GM12878 (cell line): Measurements from ENCODE around the gene UBE2J2. TPM values are rescaled to one million over a fixed set of nuclear protein-coding genes. Genes with fewer than 3 reads are reported as not detected.

Source experiments
- ATAC-seq: fragments of 200-7000 bp; cut with Tn5 transposase; 3 replicates; pipeline ENCODE4 v1.9.1; 2020; ENCODE audit warnings: mild to moderate bottlenecking, moderate library complexity
- BruUV-seq: library from RNA; stranded (reverse); fragments of 400-500 nt; replicated peaks from 2 replicates; lab custom pipeline; 2021; lab: Mats Ljungman, UMichigan
- CTCF ChIA-PET: fragments of 300-600 bp; sonication (Branson Sonifier 250); formaldehyde crosslinking; extraction: SDS; loops from one replicate; lab custom pipeline; 2021; ENCODE audit warnings: inconsistent platforms; lab: Yijun Ruan, JAX
- POLR2A ChIA-PET: fragments of 350-600 bp; formaldehyde crosslinking; extraction: SDS; loops from one replicate; lab custom pipeline; 2021; ENCODE audit warnings: inconsistent platforms; lab: Charles Lee
- RAD21 ChIA-PET: fragments of 300-600 bp; sonication (Branson Sonifier 250); formaldehyde crosslinking; loops from one replicate; lab custom pipeline; 2023; ENCODE audit warnings: antibody characterized with exemption; ENCODE audit not compliant: unreplicated experiment; lab: Charles Lee
- SMC1A ChIA-PET: fragments of 300-600 bp; sonication (Branson Sonifier 250); formaldehyde crosslinking; loops from one replicate; lab custom pipeline; 2023; ENCODE audit not compliant: unreplicated experiment, uncharacterized antibody; lab: Charles Lee
- DNase-seq: peaks from one replicate; pipeline ENCODE4 v3.0.0-alpha.2; 2011; ENCODE audit warnings: low read depth, low spot score
- FAIRE-seq: peaks from 3 replicates; lab custom pipeline; 2011; peaks lifted over from hg19 to GRCh38; lab: Jason Lieb, UNC
- H2AFZ ChIP-seq: 2 replicates; pipeline ENCODE4 v1.6.0; 2011; ENCODE audit warnings: low read depth, low read length, control low read depth; ENCODE audit not compliant: control insufficient read depth
- H3K27ac ChIP-seq: 2 replicates; pipeline ENCODE4 v1.5.1; 2011; ENCODE audit warnings: control low read depth; ENCODE audit not compliant: control insufficient read depth, insufficient read depth
- H3K27me3 ChIP-seq, 2 experiments: replicated peaks in 1 of 2; 2 replicates each; pipeline versions ENCODE4 v1.6.0 to v1.6.1; 2011; ENCODE audit warnings: low read length in 1 of 2; ENCODE audit not compliant: control insufficient read depth in 2 of 2, insufficient read depth in 2 of 2
- H3K36me3 ChIP-seq, 2 experiments: 2 replicates each; pipeline ENCODE4 v1.5.1; 2011; ENCODE audit warnings: low read length in 1 of 2; ENCODE audit not compliant: control insufficient read depth in 2 of 2, insufficient read depth in 2 of 2
- H3K4me1 ChIP-seq: 2 replicates; pipeline ENCODE4 v1.6.1; 2011; ENCODE audit warnings: mild to moderate bottlenecking, low read length, moderate library complexity, mixed read lengths; ENCODE audit not compliant: control insufficient read depth, insufficient read depth
- H3K4me2 ChIP-seq: 2 replicates; pipeline ENCODE4 v1.6.0; 2011; ENCODE audit warnings: control low read depth; ENCODE audit not compliant: control insufficient read depth, insufficient read depth
- H3K4me3 ChIP-seq: fragments of 200-600 bp; sonication (generic); 2 replicates; pipeline ENCODE4 v1.5.1; 2016
- H3K79me2 ChIP-seq: 2 replicates; pipeline ENCODE4 v1.6.0; 2011; ENCODE audit warnings: low read length; ENCODE audit not compliant: control insufficient read depth, insufficient read depth
- H3K9ac ChIP-seq: 2 replicates; pipeline ENCODE4 v1.8.0; 2011; ENCODE audit warnings: low read length, control low read depth, mixed read lengths; ENCODE audit not compliant: control insufficient read depth, insufficient read depth
- H3K9me3 ChIP-seq: replicated peaks from 3 replicates; pipeline ENCODE4 v1.5.1; 2011; ENCODE audit warnings: mild to moderate bottlenecking, low read length; ENCODE audit not compliant: control insufficient read depth, insufficient read depth
- H4K20me1 ChIP-seq: 2 replicates; pipeline ENCODE4 v1.6.0; 2011; ENCODE audit not compliant: control insufficient read depth, insufficient read depth
- ATF3 ChIP-seq: IDR thresholded peaks from 2 replicates; pipeline ENCODE4 v1.6.1; 2011; ENCODE audit warnings: low read depth, mild to moderate bottlenecking, low read length, moderate library complexity, borderline replicate concordance; ENCODE audit errors: extremely low read depth
- IRF5 ChIP-seq: fragments of 450-650 bp; IDR thresholded peaks from 2 replicates; pipeline ENCODE4 v1.6.1; 2017; ENCODE audit warnings: borderline replicate concordance
- MXI1 ChIP-seq: fragments of 150-350 bp; IDR thresholded peaks from 2 replicates; pipeline ENCODE4 v1.6.1; 2011; ENCODE audit warnings: low read depth, mild to moderate bottlenecking, inconsistent platforms, low read length, improper control_type of control experiment
- MYC ChIP-seq: IDR thresholded peaks from 2 replicates; pipeline ENCODE4 v1.6.1; 2011; ENCODE audit warnings: mild to moderate bottlenecking, low read length, moderate library complexity, inconsistent platforms; ENCODE audit not compliant: insufficient read depth, insufficient replicate concordance, insufficient read length, severe bottlenecking
- PAX8 ChIP-seq: fragments of 450-650 bp; IDR thresholded peaks from 2 replicates; pipeline ENCODE4 v1.6.1; 2017; ENCODE audit warnings: mild to moderate bottlenecking, moderate library complexity
- RELA ChIP-seq: fragments of 450-650 bp; IDR thresholded peaks from 2 replicates; pipeline ENCODE4 v1.8.0; 2014; ENCODE audit warnings: borderline replicate concordance; ENCODE audit not compliant: partially characterized antibody
- RELB ChIP-seq: fragments of 450-650 bp; IDR thresholded peaks from 2 replicates; pipeline ENCODE4 v1.6.1; 2017; ENCODE audit warnings: low read depth, mild to moderate bottlenecking, moderate library complexity
- SRF ChIP-seq, 2 experiments: IDR thresholded peaks; 2 replicates each; pipeline ENCODE4 v1.6.1; 2011; ENCODE audit warnings: low read depth in 2 of 2, low read length in 2 of 2, mild to moderate bottlenecking in 1 of 2, moderate library complexity in 1 of 2
- WGBS: methylation state at CpG from one replicate; pipeline ENCODE4 v1.1.6; 2016; ENCODE audit warnings: low lambda C conversion rate; ENCODE audit not compliant: insufficient replicate concordance, insufficient coverage; ENCODE audit errors: missing lambda C conversion rate; 5-methylcytosine and 5-hydroxymethylcytosine counted together
- in situ Hi-C: fragments of 300-500 bp; cut with MboI; formaldehyde crosslinking; loops from 9 replicates; pipeline ENCODE4 v1.14.3; 2018; ENCODE audit warnings: mixed read lengths
- intact Hi-C: fragments of 100-400 bp; cut with micrococcal nuclease; formaldehyde crosslinking; loops from one replicate; pipeline ENCODE4 v1.14.2; 2022; ENCODE audit not compliant: unreplicated experiment
- polyA plus RNA-seq, 11 experiments: library from polyadenylated mRNA; depleted of rRNA in 4 of 11; unstranded in 6 of 11; stranded (reverse) in 5 of 11; fragments of >200 nt; fragmentation: Nextera tagmentation in 4 of 11; fragmentation: Illumina TruSeq in 1 of 11; extraction: Ambion mirVana in 4 of 11; extraction: Trizol in 1 of 11; gene quantifications; 1 replicate in 1 of 11; 2 replicates in 10 of 11; pipeline versions ENCODE4 v1.2.1 to v1.2.3, GENCODE V29; 2011 to 2016; ENCODE audit warnings: inconsistent platforms in 2 of 11, missing spikeins in 2 of 11, low read depth in 1 of 11
- total RNA-seq, 4 experiments: library from RNA; depleted of rRNA in 3 of 4; stranded (reverse); fragments of >200 nt in 3 of 4; fragmentation: Illumina TruSeq in 1 of 4; extraction: Trizol in 1 of 4; gene quantifications; 2 replicates each; pipeline versions ENCODE4 v1.2.1 to v1.2.3, GENCODE V29; 2013 to 2021

The UBE2J2 gene
- total and polyA plus RNA-seq, 10 of the 15 experiments (the other 5 are each of a cell fraction or from before 2014, with no cell fraction given) = 0.72 to 70.5 (median 49.2) TPM

- no peaks in the 10 kb centered on the region for H4K20me1 ChIP-seq
- H3K27ac ChIP-seq = no peak overlapping the region
- no peaks in the 10 kb centered on the region for H3K79me2 ChIP-seq
- H3K9ac ChIP-seq = no peak overlapping the region
- FAIRE-seq = no peak
- in situ Hi-C loops (no loop called here), intact Hi-C loops (loop anchor here (2.0 kb wide), 1 partner anchor 309 kb away; no protein-coding TSS in a partner anchor)
- no peak for TF ChIP-seq MYC
- TF ChIP-seq RELA = no peak
- TF ChIP-seq SRF (IDR thresholded peaks at IDR 0.05; ENCODE audit: low read depth in 2 of 2, low read length in 2 of 2) = no peak
- no peak for TF ChIP-seq PAX8
- no peak for TF ChIP-seq ATF3
- no peak for TF ChIP-seq RELB
- TF ChIP-seq IRF5 = no peak
- TF ChIP-seq MXI1 = no peak
- 98% methylated on average over 28 of the region's 94 CpGs for WGBS
- H3K27me3 ChIP-seq = no peaks in the 10 kb centered on the region
- ChIA-PET RAD21 (no interaction called here), CTCF (no interaction called here), SMC1A (no interaction called here), POLR2A (no interaction called here)
- no peak overlapping the region for H3K4me3 ChIP-seq
- H3K36me3 ChIP-seq = no peaks in the 10 kb centered on the region
- H3K4me1 ChIP-seq = no peaks in the 10 kb centered on the region
- BruUV-seq = no TSS peak
- H2AFZ ChIP-seq = no peak overlapping the region
- H3K4me2 ChIP-seq = no peak overlapping the region
- DNase-seq = no peak
- no peaks in the 10 kb centered on the region for H3K9me3 ChIP-seq
- ATAC-seq = no peak
Observed at GRCh38 chr1:1293263-1294249, 19.9 kb upstream of the UBE2J2 start.
